PC-9 (cell line): ENCODE results near the gene DNAJC22.

Source experiments
- EZH2 ChIP-seq: fragments of 200-600 bp; sonication (generic); IDR thresholded peaks from 2 replicates; pipeline ENCODE4 v1.8.0; 2017; ENCODE audit warnings: antibody characterized with exemption, low read depth
- TF ChIP-seq, protein P1 (sequence below): fragments of 200-600 bp; sonication (generic); conservative IDR thresholded peaks from 2 replicates; pipeline ENCODE4 v1.6.1; 2017; ENCODE audit warnings: mixed run types, antibody characterized with exemption, mild to moderate bottlenecking, moderate library complexity

DNA sequence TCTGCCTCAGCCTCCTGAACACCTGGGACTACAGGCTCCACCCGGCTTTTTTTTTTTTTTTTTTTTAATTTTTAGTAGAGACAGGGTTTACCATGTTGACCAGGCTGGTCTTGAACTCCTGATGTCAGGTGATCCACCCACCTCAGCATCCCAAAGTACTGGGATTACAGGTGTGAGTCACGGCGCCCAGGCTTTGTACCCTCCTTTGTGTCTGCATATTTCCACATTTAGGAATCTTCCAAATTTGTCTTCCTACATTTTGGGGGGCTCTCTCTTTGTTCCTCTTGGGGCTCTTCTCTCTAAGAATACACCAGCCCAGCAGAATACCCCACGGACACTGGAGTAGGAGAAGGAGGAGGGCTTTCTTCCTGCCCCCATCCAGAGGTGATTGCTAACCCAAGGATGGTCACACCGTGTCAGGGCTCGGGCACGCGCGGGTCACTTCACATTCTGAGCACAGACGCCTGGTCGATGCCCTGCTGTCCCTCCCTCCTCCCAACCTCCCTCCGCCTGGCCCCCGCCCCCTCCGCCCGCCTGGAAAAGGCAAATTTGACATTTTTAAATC, 2.1 kb upstream of the DNAJC22 start:
- TF ChIP-seq, protein P1, sequence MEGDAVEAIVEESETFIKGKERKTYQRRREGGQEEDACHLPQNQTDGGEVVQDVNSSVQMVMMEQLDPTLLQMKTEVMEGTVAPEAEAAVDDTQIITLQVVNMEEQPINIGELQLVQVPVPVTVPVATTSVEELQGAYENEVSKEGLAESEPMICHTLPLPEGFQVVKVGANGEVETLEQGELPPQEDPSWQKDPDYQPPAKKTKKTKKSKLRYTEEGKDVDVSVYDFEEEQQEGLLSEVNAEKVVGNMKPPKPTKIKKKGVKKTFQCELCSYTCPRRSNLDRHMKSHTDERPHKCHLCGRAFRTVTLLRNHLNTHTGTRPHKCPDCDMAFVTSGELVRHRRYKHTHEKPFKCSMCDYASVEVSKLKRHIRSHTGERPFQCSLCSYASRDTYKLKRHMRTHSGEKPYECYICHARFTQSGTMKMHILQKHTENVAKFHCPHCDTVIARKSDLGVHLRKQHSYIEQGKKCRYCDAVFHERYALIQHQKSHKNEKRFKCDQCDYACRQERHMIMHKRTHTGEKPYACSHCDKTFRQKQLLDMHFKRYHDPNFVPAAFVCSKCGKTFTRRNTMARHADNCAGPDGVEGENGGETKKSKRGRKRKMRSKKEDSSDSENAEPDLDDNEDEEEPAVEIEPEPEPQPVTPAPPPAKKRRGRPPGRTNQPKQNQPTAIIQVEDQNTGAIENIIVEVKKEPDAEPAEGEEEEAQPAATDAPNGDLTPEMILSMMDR: no peak
- TF ChIP-seq EZH2: no peak
